Omental fat pad (tissue), 4 donors: ENCODE measurements around the gene GRM4. TPM values are rescaled to one million over a fixed set of nuclear protein-coding genes. Genes with fewer than 3 reads are reported as not detected.

Source experiments
- ATAC-seq: fragments of 150-250 bp; one replicate; pipeline ENCODE4 v1.9.1; 2016; ENCODE audit warnings: mild to moderate bottlenecking, moderate library complexity; ENCODE audit not compliant: low FRiP score
- DNase-seq: peaks from one replicate; pipeline ENCODE4 v3.0.0-alpha.2; 2019; ENCODE audit warnings: low spot score
- CTCF ChIP-seq, 3 donors: fragments of 450-650 bp; IDR thresholded peaks; one replicate each; pipeline ENCODE4 v1.5.1; 2016 to 2017; ENCODE audit warnings: antibody characterized with exemption in 3 of 3, mild to moderate bottlenecking in 3 of 3, moderate library complexity in 2 of 3
- total RNA-seq, 4 donors: library from RNA; depleted of rRNA; stranded (reverse); fragments of >200 nt; gene quantifications; one replicate each; pipeline ENCODE4 v1.1.0, GENCODE V29; 2016

GRM4 gene
- total RNA-seq, 4 donors from 2014 or later = 0.60 TPM; not detected in 3

- no peak for TF ChIP-seq CTCF (IDR thresholded peaks at IDR 0.05)
- no peak for DNase-seq
- ATAC-seq = no peak
Observed at GRCh38 chr6:34066772-34067770, 78.8 kb downstream of the GRM4 start.

- ATAC-seq = no peak
- no peak for DNase-seq
- TF ChIP-seq CTCF (IDR thresholded peaks at IDR 0.05) = no peak
Observed at GRCh38 chr6:34066218-34066571, 79.7 kb downstream of the GRM4 start.

GRCh38 chr6:34065466-34066217 lies 80.2 kb downstream of the GRM4 start:
- DNase-seq (no peak), ATAC-seq (no peak)
- no peak for TF ChIP-seq CTCF (IDR thresholded peaks at IDR 0.05)

GRCh38 chr6:34064675-34065074 lies 81.2 kb downstream of the GRM4 start:
- ATAC-seq (no peak), DNase-seq (no peak)
- no peak for TF ChIP-seq CTCF (IDR thresholded peaks at IDR 0.05)

GRCh38 chr6:34063651-34064050 lies 82.2 kb downstream of the GRM4 start:
- no peak for DNase-seq
- no peak for ATAC-seq
- TF ChIP-seq CTCF (IDR thresholded peaks at IDR 0.05) = no peak

- no peak for DNase-seq
- no peak for ATAC-seq
- TF ChIP-seq CTCF (IDR thresholded peaks at IDR 0.05) = no peak
Observed at GRCh38 chr6:34062815-34063214, 83.1 kb downstream of the GRM4 start.
